Uterus (tissue), 2 donors: ENCODE data around the gene MRPL19.

Source experiments
- CTCF ChIP-seq, 4 experiments: fragments of 200-600 bp in 2 of 4; fragments of 450-650 bp in 2 of 4; sonication (generic) in 2 of 4; IDR thresholded peaks; one replicate each; pipeline ENCODE4 v1.5.1; 2016 to 2019; ENCODE audit warnings: antibody characterized with exemption in 4 of 4, mild to moderate bottlenecking in 2 of 4, moderate library complexity in 1 of 4
- POLR2A ChIP-seq, 2 donors: fragments of 450-650 bp; IDR thresholded peaks; one replicate each; pipeline ENCODE4 v1.6.1; 2016; ENCODE audit warnings: antibody characterized with exemption in 2 of 2, mild to moderate bottlenecking in 1 of 2, moderate library complexity in 1 of 2

GRCh38 chr2:75728614-75729419 is 82.2 kb downstream of the MRPL19 start:
- TF ChIP-seq POLR2A (IDR thresholded peaks at IDR 0.05) (no peak), CTCF (IDR thresholded peaks at IDR 0.05) (no peak)
